ENCODE measurements around the gene CLOCK. TPM values are rescaled to one million over a fixed set of nuclear protein-coding genes. Genes with fewer than 3 reads are reported as not detected.

The CLOCK gene
- total RNA-seq, 2 donors from 2014 or later, result 19.5 to 25.4 TPM

- Histone ChIP-seq H3K4me1 (replicated peaks) (no peaks in the 10 kb centered on the region), H3K4me3 (no peak overlapping the region), H3K27ac (no peak overlapping the region), H3K9me3 (no peaks in the 10 kb centered on the region), H3K27me3 (replicated peaks; ENCODE audit: insufficient read depth) (no peaks in the 10 kb centered on the region), H3K36me3 (no peaks in the 10 kb centered on the region)
- no peak for TF ChIP-seq POLR2AphosphoS5 (IDR thresholded peaks at IDR 0.05)
- TF ChIP-seq, protein P1, sequence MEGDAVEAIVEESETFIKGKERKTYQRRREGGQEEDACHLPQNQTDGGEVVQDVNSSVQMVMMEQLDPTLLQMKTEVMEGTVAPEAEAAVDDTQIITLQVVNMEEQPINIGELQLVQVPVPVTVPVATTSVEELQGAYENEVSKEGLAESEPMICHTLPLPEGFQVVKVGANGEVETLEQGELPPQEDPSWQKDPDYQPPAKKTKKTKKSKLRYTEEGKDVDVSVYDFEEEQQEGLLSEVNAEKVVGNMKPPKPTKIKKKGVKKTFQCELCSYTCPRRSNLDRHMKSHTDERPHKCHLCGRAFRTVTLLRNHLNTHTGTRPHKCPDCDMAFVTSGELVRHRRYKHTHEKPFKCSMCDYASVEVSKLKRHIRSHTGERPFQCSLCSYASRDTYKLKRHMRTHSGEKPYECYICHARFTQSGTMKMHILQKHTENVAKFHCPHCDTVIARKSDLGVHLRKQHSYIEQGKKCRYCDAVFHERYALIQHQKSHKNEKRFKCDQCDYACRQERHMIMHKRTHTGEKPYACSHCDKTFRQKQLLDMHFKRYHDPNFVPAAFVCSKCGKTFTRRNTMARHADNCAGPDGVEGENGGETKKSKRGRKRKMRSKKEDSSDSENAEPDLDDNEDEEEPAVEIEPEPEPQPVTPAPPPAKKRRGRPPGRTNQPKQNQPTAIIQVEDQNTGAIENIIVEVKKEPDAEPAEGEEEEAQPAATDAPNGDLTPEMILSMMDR (IDR thresholded peaks at IDR 0.05), result no peak
- TF ChIP-seq POLR2A (IDR thresholded peaks at IDR 0.05), result no peak
- WGBS, result 95% methylated on average over 3 of the region's 3 CpGs
- no peak for DNase-seq (ENCODE audit: low spot score)
- intact Hi-C loops (cut with DNase I), result loop anchor here (5.0 kb wide), 1 partner anchor 140 kb away; the partner anchor contains the start of gene CLOCK
Measured at GRCh38 chr4:55407119-55407518, 139.6 kb downstream of the CLOCK start.

DNA sequence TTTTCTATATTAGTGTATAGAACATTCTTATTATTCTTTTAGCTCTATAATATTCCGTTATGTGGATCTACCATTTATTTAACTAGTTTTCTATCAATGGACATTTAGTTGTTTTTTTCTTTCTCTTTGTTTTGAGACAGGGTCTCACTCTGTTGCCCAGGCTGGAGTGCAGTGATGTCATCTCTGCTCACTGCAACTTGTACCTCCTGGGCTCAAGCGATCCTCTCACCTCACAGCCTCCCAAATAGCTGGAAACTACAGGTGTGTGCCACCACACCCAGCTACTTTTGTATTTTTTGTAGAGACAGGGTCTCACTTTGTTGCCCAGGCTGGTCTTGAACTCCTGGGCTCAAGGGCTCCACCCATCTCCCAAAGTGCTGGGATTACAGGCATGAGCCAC, 140.2 kb downstream of the CLOCK start:
- Histone ChIP-seq H3K27ac (no peak overlapping the region), H3K9me3 (no peaks in the 10 kb centered on the region), H3K4me3 (no peak overlapping the region), H3K27me3 (replicated peaks; ENCODE audit: insufficient read depth) (no peaks in the 10 kb centered on the region), H3K4me1 (replicated peaks) (no peaks in the 10 kb centered on the region), H3K36me3 (no peaks in the 10 kb centered on the region)
- WGBS, result 92% methylated on average over 2 of the region's 2 CpGs
- TF ChIP-seq POLR2AphosphoS5 (IDR thresholded peaks at IDR 0.05) (no peak), POLR2A (IDR thresholded peaks at IDR 0.05) (no peak)
- TF ChIP-seq, protein P1 (IDR thresholded peaks at IDR 0.05), result no peak
- no peak for DNase-seq (ENCODE audit: low spot score)
- intact Hi-C loops (cut with DNase I), result loop anchor here (5.0 kb wide), 1 partner anchor 141 kb away; the partner anchor contains the start of gene CLOCK

- no peak overlapping the region for H3K4me3 ChIP-seq
- no peaks in the 10 kb centered on the region for H3K27me3 ChIP-seq (replicated peaks; ENCODE audit: insufficient read depth)
- no peaks in the 10 kb centered on the region for H3K36me3 ChIP-seq
- no peaks in the 10 kb centered on the region for H3K9me3 ChIP-seq
- H3K4me1 ChIP-seq (replicated peaks), result no peaks in the 10 kb centered on the region
- 88% methylated on average over 3 of the region's 3 CpGs for WGBS
- H3K27ac ChIP-seq, result no peak overlapping the region
- TF ChIP-seq POLR2AphosphoS5 (IDR thresholded peaks at IDR 0.05) (no peak), POLR2A (IDR thresholded peaks at IDR 0.05) (no peak)
- TF ChIP-seq, protein P1 (IDR thresholded peaks at IDR 0.05), result no peak
- no peak for DNase-seq (ENCODE audit: low spot score)
- intact Hi-C loops (cut with DNase I), result loop anchor here (5.0 kb wide), 1 partner anchor 142 kb away; the partner anchor contains the start of gene CLOCK
Measured at GRCh38 chr4:55405073-55405472, 141.6 kb downstream of the CLOCK start.

- Histone ChIP-seq H3K4me1 (replicated peaks) (no peaks in the 10 kb centered on the region), H3K36me3 (no peaks in the 10 kb centered on the region), H3K27ac (peak overlapping the region; percentile 96 to 97), H3K9me3 (no peaks in the 10 kb centered on the region), H3K4me3 (peak overlapping the region in 1 of 2 donors; percentile 86), H3K27me3 (replicated peaks; ENCODE audit: insufficient read depth) (no peaks in the 10 kb centered on the region)
- intact Hi-C loops (cut with DNase I), result no loop called here
- 77% methylated on average over 1 of the region's 1 CpG for WGBS
- no peak for TF ChIP-seq POLR2A (IDR thresholded peaks at IDR 0.05)
- TF ChIP-seq, protein P1 (IDR thresholded peaks at IDR 0.05), result no peak
- TF ChIP-seq POLR2AphosphoS5 (IDR thresholded peaks at IDR 0.05), result no peak
- no peak for DNase-seq (ENCODE audit: low spot score)
Measured at GRCh38 chr4:55399581-55399980, 147.1 kb downstream of the CLOCK start.

DNA sequence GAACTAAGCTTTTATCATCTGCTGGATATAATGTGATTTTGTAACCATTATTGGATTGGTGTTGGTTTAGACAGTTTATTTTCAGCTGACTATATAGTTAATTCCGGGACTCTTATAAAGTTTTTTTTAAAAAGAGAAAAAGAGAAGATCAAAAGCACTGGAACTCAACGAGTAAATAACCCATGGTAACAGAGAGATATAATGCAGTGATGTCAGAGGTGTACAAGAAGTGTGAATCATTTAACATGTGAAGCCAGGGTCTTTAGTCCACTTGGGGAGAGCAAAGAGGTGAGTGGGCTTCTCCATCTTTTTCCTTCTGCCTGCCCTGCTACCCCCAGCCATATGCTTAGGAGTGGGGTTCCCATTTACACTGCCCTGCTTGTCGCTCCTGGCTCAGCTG, 147.7 kb downstream of the CLOCK start:
- H3K4me3 ChIP-seq, result peak overlapping the region in 1 of 2 donors; percentile 86
- no peak for DNase-seq (ENCODE audit: low spot score)
- intact Hi-C loops (cut with DNase I), result no loop called here
- no peaks in the 10 kb centered on the region for H3K9me3 ChIP-seq
- H3K27ac ChIP-seq, result peak overlapping the region; percentile 96 to 97
- H3K27me3 ChIP-seq (replicated peaks; ENCODE audit: insufficient read depth), result no peaks in the 10 kb centered on the region
- TF ChIP-seq POLR2AphosphoS5 (IDR thresholded peaks at IDR 0.05), result no peak
- TF ChIP-seq, protein P1 (IDR thresholded peaks at IDR 0.05), result no peak
- TF ChIP-seq POLR2A (IDR thresholded peaks at IDR 0.05), result no peak
- 30% methylated on average over 3 of the region's 3 CpGs for WGBS
- no peaks in the 10 kb centered on the region for H3K36me3 ChIP-seq
- no peaks in the 10 kb centered on the region for H3K4me1 ChIP-seq (replicated peaks)

Measured in prostate gland (tissue), 2 donors.